ENCODE measurements around the gene TMEM126B.
A peak's percentile ranks its signal among the peaks of the same experiment; 100 is the strongest.
"Not testable (repeated sequence)": the region's sequence is repeated elsewhere in the genome, so short reads cannot be mapped to it uniquely, and the experiment has no call there.

The TMEM126B gene

GRCh38 chr11:85627998-85628770 lies at the start of gene TMEM126B:
Gene TMEM126B, plus strand, starts transcription at chr11:85628593. Its CDS starts 15 bp downstream, at chr11:85628608.
- peak; percentile 96 for DNase-seq

- no peak for DNase-seq
Observed at GRCh38 chr11:85582111-85582510, 46.3 kb upstream of the TMEM126B start.

GRCh38 chr11:85589373-85589772 lies 39.0 kb upstream of the TMEM126B start:
- no peak for DNase-seq

GRCh38 chr11:85590848-85591483 lies 37.4 kb upstream of the TMEM126B start:
- DNase-seq = peak; percentile 47

- DNase-seq = peak; percentile 6
Observed at GRCh38 chr11:85595285-85595884, 33.0 kb upstream of the TMEM126B start.

GRCh38 chr11:85596886-85597285 lies 31.5 kb upstream of the TMEM126B start:
- DNase-seq = no peak

- DNase-seq = no peak
Observed at GRCh38 chr11:85599083-85599482, 29.3 kb upstream of the TMEM126B start.

GRCh38 chr11:85602526-85603213 lies 25.7 kb upstream of the TMEM126B start:
- no peak for DNase-seq

- DNase-seq = no peak
Observed at GRCh38 chr11:85603220-85603619, 25.2 kb upstream of the TMEM126B start.

GRCh38 chr11:85606237-85606636 lies 22.2 kb upstream of the TMEM126B start:
- DNase-seq = not testable (repeated sequence)

- not testable (repeated sequence) for DNase-seq
Observed at GRCh38 chr11:85608621-85609020, 19.8 kb upstream of the TMEM126B start.

GRCh38 chr11:85609286-85609685 lies 19.1 kb upstream of the TMEM126B start:
- DNase-seq = not testable (repeated sequence)

- DNase-seq = not testable (repeated sequence)
Observed at GRCh38 chr11:85611643-85612042, 16.8 kb upstream of the TMEM126B start.

GRCh38 chr11:85619499-85619898 lies 8.9 kb upstream of the TMEM126B start:
- DNase-seq = no peak

- no peak for DNase-seq
Observed at GRCh38 chr11:85620256-85620655, 8.1 kb upstream of the TMEM126B start.

- no peak for DNase-seq
Observed at GRCh38 chr11:85626496-85626895, 1.9 kb upstream of the TMEM126B start.

- no peak for DNase-seq
Observed at GRCh38 chr11:85627332-85627997, 928 bp upstream of the TMEM126B start, which contains the start of gene DLG2. Gene DLG2, minus strand, starts transcription at chr11:85627344.

- DNase-seq = no peak
Observed at GRCh38 chr11:85628771-85629341, 463 bp downstream of the TMEM126B start.

GRCh38 chr11:85634747-85635146 lies 6.4 kb downstream of the TMEM126B start:
- no peak for DNase-seq

GRCh38 chr11:85643191-85643614 lies 14.8 kb downstream of the TMEM126B start:
- DNase-seq = no peak

GRCh38 chr11:85647078-85647477 lies 18.7 kb downstream of the TMEM126B start:
- no peak for DNase-seq

GRCh38 chr11:85647604-85648299 lies 19.4 kb downstream of the TMEM126B start, which contains the start of gene TMEM126A:
Gene TMEM126A, plus strand, starts transcription at chr11:85647967. Its CDS starts 2,289 bp downstream, at chr11:85650256.
- DNase-seq = peak; percentile 84

Measured in NCI-H1417 treated with DMSO at 0.1 percent for 48 hours (cell line).